Muscle layer of colon (tissue), 2 donors: ENCODE measurements around the gene BICDL2.

Source experiments
- H3K27ac ChIP-seq: one replicate; pipeline ENCODE4 v1.7.0; 2013; ENCODE audit warnings: low read depth, mild to moderate bottlenecking, low read length, moderate library complexity
- H3K27me3 ChIP-seq, 2 donors: one replicate each; pipeline ENCODE4 v1.7.0; 2013; ENCODE audit warnings: low read length in 2 of 2, mild to moderate bottlenecking in 2 of 2; ENCODE audit not compliant: insufficient read depth in 2 of 2, control insufficient read depth in 1 of 2
- H3K36me3 ChIP-seq: one replicate; pipeline ENCODE4 v1.7.0; 2013; ENCODE audit warnings: mild to moderate bottlenecking, low read length; ENCODE audit not compliant: insufficient read depth
- H3K4me1 ChIP-seq: one replicate; pipeline ENCODE4 v1.7.0; 2013; ENCODE audit warnings: mild to moderate bottlenecking, low read length; ENCODE audit not compliant: insufficient read depth
- H3K4me3 ChIP-seq, 2 donors: one replicate each; pipeline ENCODE4 v1.7.0; 2013; ENCODE audit warnings: low read length in 2 of 2, low read depth in 1 of 2, mild to moderate bottlenecking in 1 of 2, moderate library complexity in 1 of 2
- H3K9ac ChIP-seq: one replicate; pipeline ENCODE4 v1.7.0; 2013; ENCODE audit warnings: low read length
- H3K9me3 ChIP-seq: one replicate; pipeline ENCODE4 v1.7.0; 2013; ENCODE audit warnings: mild to moderate bottlenecking, low read length
- donor health status: abdominal sarcoma.
- donor health status: Adenocarcinoma of cecum.

Gene BICDL2

DNA sequence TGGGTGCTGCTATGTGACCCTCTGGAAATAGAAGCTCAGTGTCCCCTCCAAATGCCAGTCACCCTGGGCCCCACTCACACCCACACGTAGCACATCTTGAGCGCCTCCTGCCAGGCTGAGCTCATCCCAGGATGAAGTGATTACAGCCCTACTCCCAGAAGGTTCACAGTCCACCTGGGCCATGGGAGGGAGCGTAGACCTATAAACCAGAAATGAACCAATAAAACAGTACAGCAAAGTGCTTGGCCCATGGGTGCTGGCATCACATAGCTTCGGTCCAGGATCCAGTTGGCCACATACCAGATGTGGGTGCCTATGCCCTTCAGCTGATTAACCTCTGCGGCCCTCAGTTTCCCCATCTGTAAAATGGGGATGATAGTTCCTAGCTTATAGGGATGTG is 2.2 kb upstream of the BICDL2 start:
- Histone ChIP-seq H3K27me3 (peaks cover 31 to 57% of the 10 kb centered on the region in 2 donors), H3K4me1 (no peaks in the 10 kb centered on the region), H3K27ac (no peak overlapping the region), H3K9ac (no peak overlapping the region), H3K9me3 (no peaks in the 10 kb centered on the region), H3K36me3 (no peaks in the 10 kb centered on the region), H3K4me3 (no peak overlapping the region)

DNA sequence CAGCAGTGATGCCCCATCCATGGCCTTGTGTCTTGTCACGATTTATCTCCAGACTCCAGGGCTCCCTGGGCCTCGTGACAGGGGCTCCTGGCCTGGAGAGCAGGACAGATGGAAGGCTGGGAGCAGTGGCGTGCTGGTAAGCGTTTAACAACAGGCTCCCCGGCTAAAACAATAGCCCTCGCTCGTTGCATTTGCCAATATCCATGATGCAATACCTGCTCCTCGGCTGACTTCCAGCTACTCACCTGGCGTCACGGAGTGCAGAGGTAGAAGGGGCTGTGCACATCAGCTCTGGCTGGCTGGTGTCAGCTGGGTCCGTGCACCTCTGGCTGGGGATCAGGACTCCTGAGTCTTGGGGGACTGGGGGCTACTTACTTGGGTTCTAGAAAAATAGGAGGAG is 1.5 kb upstream of the BICDL2 start:
- Histone ChIP-seq H3K9ac (no peak overlapping the region), H3K4me1 (no peaks in the 10 kb centered on the region), H3K27ac (no peak overlapping the region), H3K36me3 (no peaks in the 10 kb centered on the region), H3K9me3 (no peaks in the 10 kb centered on the region), H3K27me3 (peaks cover 26 to 53% of the 10 kb centered on the region in 2 donors), H3K4me3 (no peak overlapping the region)

DNA sequence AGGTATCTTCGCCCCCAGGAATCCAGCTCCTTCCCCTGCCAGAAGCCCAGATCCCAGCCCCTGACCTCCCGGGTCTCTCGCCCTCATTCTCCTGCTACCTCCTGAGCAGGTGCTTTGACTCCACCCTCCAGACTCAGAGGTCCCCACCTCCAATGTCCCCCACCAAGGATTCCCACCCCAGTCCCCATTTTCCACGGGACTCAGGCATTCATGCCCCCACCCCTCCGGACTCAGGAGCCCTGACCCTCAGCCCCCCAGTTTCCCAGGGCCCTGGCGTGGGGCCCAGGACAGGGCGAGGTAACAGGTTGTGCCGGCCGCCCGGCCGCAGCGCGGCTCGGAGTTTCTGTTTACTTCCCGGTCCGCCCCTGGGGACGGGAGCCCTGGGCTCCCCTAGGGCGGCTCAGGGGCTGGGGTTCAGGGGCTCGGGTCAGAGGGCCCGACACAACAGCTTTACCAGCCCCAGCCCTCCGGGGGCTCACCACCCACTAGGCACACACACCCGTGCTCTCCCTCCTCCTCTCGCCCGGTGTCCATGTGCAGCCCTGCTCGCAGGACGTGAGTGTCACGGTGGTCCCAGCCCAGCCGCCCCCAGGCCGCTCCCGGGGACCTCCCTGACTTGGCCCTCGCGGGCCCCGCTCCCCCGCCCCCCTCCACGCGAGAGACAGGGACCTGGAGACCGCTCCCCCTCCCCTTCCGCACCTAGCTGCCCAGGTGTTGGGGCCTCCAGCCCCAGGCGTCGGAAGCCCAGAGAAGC is 595 bp downstream of the BICDL2 start:
- no peak overlapping the region for H3K4me3 ChIP-seq
- no peak overlapping the region for H3K27ac ChIP-seq
- H3K36me3 ChIP-seq = no peaks in the 10 kb centered on the region
- H3K9ac ChIP-seq = no peak overlapping the region
- no peaks in the 10 kb centered on the region for H3K9me3 ChIP-seq
- no peaks in the 10 kb centered on the region for H3K4me1 ChIP-seq
- H3K27me3 ChIP-seq = peaks cover 25 to 58% of the 10 kb centered on the region in 2 donors

DNA sequence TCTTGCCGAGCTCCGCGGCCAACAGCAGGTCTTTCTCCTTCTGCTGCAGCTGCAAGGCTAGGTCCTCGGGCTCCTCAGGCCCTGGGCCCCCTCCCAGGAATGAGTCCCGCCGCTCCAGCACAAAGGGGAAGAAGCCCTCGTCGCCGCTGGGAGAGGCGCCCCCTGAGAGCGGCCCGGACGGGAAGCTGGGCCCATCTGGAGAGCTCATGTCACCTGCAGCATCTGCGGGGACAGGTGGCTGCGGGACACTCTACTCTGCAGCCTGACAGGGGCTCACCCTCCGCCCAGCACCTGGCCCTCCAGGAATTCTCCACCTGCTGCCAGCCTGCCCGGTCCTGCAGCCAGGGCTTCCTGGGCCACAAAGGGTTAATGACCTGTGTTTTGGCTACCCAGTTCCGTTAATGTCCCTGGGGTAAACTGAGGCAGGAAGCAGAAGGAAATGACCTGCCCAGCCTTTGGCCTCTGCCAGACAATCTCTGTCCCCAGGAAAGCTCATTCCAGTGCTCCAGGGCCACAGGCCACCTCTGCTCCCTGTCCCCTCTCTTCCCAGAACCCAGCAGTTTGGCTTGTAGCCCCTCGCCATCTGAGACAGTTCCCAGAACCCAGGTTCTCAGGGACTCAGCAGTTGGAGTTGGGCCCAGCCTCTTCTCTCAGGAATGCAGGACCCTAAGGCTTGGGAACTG is 1.3 kb downstream of the BICDL2 start:
- Histone ChIP-seq H3K27ac (no peak overlapping the region), H3K36me3 (no peaks in the 10 kb centered on the region), H3K27me3 (peaks cover 25 to 65% of the 10 kb centered on the region in 2 donors), H3K9me3 (no peaks in the 10 kb centered on the region), H3K9ac (no peak overlapping the region), H3K4me1 (no peaks in the 10 kb centered on the region), H3K4me3 (no peak overlapping the region)

DNA sequence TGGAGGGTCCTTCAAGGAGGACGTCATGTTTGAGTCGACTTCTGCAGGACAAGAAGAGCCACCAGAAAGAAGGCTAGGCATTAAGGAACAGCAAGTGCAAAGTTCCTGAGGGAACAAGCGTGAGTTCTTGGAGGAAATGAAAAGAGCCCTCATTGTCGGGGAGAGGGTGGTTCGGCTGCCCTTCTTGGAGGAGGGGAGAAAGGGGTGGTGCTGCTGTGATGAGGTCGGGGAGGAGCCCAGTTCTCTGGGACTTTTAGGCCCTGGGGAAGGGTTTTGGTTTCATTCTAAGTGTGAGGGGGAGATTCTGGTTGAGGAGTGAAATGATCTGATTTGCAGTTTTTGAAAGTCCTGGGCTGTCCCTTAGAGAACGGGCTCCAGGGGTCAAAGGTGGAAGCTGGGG is 4.1 kb downstream of the BICDL2 start:
- Histone ChIP-seq H3K27me3 (peaks cover 23 to 64% of the 10 kb centered on the region in 2 donors), H3K9me3 (no peaks in the 10 kb centered on the region), H3K36me3 (no peaks in the 10 kb centered on the region), H3K9ac (no peak overlapping the region), H3K4me1 (peaks cover 9% of the 10 kb centered on the region), H3K27ac (no peak overlapping the region), H3K4me3 (no peak overlapping the region)

DNA sequence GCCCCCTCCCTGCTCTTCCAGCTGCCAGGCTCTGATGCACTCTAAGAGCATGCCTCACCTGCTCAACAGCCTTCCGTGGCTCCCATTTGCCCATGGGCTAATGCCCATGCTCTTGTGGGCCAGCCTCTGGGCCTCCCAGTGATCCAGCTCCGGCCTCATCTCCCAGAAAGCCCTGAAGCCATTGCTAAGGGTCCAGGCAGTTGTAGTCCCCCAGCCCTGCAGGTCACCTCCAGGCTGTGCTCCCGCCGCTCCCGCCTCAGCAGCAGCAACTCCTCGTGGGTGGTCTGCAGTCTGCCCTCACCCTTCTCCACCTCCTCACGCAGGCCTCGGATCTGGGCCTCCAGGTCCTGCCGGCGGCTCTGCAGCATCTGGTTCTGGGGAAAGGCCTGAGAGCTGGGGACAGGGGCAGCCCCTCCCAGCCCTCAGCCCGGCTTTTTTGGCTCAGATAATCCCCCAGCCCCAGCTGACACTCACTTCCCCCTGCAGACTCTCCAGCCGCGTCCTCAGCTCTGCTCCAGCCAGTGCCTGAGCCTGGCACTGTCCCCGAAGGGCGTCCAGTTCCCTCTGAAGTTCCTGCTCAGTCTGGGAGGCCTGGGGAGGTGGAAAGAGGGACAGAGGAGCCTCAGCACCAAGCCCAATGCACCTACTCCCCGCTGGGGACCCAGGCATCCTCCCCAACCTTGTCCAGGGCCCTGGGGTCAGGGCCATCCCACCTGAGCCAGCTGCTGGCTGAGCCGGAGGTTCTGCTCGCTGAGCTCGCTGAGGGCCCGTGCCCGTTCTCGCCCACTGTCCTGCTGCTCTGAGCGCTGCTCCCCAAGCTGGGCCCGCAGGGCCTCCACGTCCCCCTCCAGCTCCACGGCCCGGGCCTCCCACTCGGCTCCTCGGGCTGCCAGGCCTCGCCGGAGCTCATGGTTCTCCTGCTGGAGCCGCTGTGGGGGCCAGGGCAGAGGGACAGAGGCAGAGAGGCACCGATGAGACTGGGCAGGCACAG is 6.2 kb downstream of the BICDL2 start:
- no peak overlapping the region for H3K4me3 ChIP-seq
- H3K9me3 ChIP-seq = no peaks in the 10 kb centered on the region
- peaks cover 10% of the 10 kb centered on the region for H3K36me3 ChIP-seq
- no peak overlapping the region for H3K9ac ChIP-seq
- no peak overlapping the region for H3K27ac ChIP-seq
- H3K27me3 ChIP-seq = peaks cover 12 to 43% of the 10 kb centered on the region in 2 donors
- H3K4me1 ChIP-seq = peaks cover 9% of the 10 kb centered on the region

DNA sequence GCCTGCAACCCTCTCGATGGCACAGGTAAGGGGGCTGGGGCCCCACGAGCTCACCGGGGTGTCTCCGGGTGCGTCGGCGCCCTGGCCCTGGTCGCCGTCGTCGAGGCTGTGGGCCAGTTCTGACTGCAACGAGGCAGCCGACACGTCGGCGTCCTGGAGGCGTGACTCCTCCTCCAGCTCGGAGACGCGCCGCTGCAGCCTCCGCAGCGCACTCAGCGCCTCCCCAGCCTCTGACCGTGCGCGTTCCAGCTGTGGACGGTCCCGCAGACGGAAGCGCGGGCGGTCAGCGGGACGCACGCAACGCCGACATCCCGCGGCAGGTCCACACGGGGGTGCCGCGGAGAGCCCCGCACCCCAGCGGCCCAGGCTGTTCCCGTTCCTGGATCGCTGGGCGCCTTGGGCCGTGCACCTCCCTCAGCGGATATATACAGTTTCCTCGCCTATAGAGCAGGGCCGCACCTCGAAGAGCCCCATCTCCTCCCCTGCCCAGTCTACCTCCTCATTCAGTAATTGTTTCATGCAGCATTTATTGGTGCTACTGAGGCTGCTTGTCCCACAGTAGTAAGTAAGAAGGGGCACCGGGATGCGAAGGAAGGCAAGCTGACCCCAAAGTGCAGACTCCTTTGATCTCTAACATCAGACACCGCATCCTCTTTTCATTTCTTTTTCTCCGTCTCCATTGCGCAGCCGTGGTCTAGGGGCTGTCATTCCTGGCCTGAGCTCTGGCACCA is 7.1 kb downstream of the BICDL2 start:
- Histone ChIP-seq H3K4me1 (peaks cover 9% of the 10 kb centered on the region), H3K27ac (no peak overlapping the region), H3K36me3 (peaks cover 11% of the 10 kb centered on the region), H3K9me3 (no peaks in the 10 kb centered on the region), H3K4me3 (no peak overlapping the region), H3K9ac (no peak overlapping the region), H3K27me3 (peaks cover 7 to 38% of the 10 kb centered on the region in 2 donors)

DNA sequence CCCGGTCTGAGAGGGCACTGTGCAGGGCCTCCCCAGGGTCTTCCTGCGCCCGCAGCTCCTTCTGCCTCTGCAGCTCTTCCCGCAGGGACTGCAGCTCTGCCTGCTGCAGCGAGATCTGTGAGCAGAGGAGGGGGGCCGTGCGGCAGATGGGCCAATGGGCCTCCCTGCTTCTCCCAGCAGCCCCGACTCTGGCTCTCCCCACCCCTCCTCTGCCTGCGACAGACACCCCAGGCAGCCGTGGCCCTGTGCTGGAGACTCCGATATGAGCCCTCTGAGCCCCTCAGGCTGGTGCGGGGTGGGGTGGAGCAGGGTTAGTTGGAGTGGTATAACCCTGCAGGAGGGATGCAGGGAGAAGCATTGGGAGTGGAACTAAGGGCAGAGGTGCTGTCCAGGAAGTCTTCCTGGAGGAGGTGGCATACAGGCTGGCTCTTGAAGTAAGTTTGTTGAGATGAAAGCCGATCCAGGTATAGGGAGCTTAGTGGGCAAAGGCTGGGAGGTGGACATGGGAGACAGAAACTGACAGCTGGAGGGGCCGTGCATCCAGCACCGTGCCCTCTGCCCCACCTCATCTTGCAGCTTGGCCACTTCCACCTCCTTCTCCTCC is 7.9 kb downstream of the BICDL2 start:
- peaks cover 13% of the 10 kb centered on the region for H3K4me1 ChIP-seq
- no peak overlapping the region for H3K9ac ChIP-seq

DNA sequence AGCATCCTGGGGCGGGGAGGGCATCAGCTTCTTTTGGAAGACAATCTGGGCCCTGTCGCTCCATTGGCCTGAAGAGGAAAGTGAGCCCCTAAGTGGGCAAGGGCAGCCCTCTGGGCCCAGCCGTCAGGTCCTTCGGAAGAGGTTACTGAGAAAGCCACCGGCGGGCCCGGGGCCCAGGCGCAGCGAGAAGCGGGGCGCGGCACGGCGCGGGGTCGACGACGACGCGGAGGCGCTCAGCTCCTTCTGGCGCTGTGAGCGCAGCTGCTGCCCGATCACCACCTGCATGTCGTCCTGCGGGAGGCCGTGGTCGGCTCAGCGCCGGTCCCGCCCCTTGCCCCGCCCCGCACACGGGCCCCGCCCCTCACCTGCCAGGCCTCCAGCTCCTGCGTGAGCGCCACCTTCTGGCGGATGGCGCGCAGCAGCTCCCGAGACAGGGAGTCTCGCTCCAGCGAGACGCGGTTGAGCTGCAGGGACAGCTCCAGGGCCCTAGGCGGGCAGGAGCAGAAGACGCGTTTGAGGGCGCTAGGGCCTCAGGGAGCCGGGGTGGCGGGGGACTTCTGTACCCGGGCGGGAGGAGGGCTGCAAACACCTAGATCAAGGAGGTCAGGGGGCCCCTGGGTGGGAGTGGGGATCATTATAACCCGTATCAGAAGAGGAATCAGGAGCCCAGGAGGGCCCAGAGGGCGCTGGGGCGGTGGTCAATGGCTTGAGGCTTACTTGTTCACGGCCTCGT is 8.6 kb downstream of the BICDL2 start:
- Histone ChIP-seq H3K4me1 (peaks cover 16% of the 10 kb centered on the region), H3K27me3 (peaks cover 7 to 33% of the 10 kb centered on the region in 2 donors), H3K9me3 (no peaks in the 10 kb centered on the region), H3K4me3 (no peak overlapping the region), H3K36me3 (peaks cover 11% of the 10 kb centered on the region), H3K9ac (no peak overlapping the region), H3K27ac (no peak overlapping the region)

More for the DNA sequence above, 7.9 kb downstream of the BICDL2 start:
- Histone ChIP-seq H3K4me3 (no peak overlapping the region), H3K27me3 (peaks cover 7 to 34% of the 10 kb centered on the region in 2 donors), H3K36me3 (peaks cover 11% of the 10 kb centered on the region), H3K27ac (no peak overlapping the region), H3K9me3 (no peaks in the 10 kb centered on the region)

DNA sequence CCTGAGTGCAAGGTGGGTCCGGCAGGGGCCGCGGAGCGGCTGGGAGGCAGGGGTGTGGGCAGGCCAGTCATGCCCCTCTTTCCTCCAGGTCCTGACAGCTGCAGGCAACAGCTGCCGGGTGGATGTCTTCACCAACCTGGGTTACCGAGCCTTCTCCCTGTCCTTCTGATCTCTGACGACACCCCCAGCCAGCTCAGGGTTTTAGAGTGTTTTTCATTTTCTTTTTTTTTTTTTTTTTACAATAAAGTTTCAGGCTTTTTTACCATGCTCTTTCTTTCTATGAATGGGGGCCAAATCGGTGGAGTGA is 9.3 kb downstream of the BICDL2 start:
- Histone ChIP-seq H3K36me3 (peaks cover 11% of the 10 kb centered on the region), H3K27me3 (peaks cover 7 to 33% of the 10 kb centered on the region in 2 donors), H3K4me3 (no peak overlapping the region), H3K27ac (no peak overlapping the region), H3K4me1 (peaks cover 23% of the 10 kb centered on the region), H3K9me3 (no peaks in the 10 kb centered on the region), H3K9ac (no peak overlapping the region)
